DMS53 (cell line): ENCODE results near the gene NUDT22.

Experiments
- DNase-seq: peaks from one replicate; lab custom pipeline; 2025; lab: John Stamatoyannopoulos, UW

Gene NUDT22

GRCh38 chr11:64275031-64275800 is 49.1 kb downstream of the NUDT22 start:
- DNase-seq = no peak

GRCh38 chr11:64275841-64276240 is 49.8 kb downstream of the NUDT22 start:
- no peak for DNase-seq

GRCh38 chr11:64276653-64277431 is 50.8 kb downstream of the NUDT22 start:
- DNase-seq = no peak

GRCh38 chr11:64278576-64279190 is 52.6 kb downstream of the NUDT22 start:
- no peak for DNase-seq
